GM18511 (cell line): ENCODE results near the gene BRINP1.
"Not testable (repeated sequence)": the region's sequence is repeated elsewhere in the genome, so short reads cannot be mapped to it uniquely, and the experiment has no call there.

ENCODE experiments used
- ATAC-seq: cut with Tn5 transposase; IDR thresholded peaks from one replicate; pipeline ENCODE4 v1.9.1; 2021; ENCODE audit warnings: mild to moderate bottlenecking, moderate library complexity; ENCODE audit not compliant: unreplicated experiment

Gene BRINP1

DNA sequence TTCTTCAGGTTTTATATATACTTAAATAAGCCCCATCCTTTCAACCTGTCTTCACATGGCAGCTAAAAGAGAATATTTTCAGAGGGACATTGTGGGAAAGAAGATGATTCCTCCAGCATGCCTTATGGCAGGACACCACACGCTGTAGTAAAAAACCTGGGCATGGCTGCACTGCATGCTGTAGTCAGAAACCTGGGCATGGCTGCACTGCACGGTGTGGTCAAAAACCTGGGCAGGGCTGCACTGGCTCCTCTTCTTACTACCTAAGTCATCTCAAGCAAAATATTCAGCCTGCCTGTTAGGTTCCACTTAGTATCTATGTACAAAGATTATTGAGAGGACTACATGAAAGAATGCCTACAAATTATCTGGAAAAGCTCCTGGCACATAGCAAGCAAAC is 153.6 kb downstream of the BRINP1 start:
- ATAC-seq = no peak

DNA sequence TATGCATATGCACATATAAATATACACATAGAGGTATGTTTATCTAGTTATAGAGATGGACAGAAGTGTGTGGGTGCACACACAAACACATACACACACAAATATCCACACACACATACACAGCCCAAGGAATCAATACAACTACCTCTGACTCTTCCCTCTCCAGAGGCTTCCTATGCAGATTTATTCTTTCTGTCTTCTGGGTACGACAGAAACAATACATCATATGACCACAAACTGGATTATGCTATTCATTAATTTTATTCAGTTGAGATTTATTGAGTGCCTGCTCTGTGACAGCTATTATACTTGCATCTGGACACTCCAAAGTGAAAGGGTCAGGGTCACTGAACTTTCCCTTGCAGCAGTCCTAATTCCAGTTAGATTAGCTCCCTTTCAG is 155.8 kb downstream of the BRINP1 start:
- no peak for ATAC-seq

DNA sequence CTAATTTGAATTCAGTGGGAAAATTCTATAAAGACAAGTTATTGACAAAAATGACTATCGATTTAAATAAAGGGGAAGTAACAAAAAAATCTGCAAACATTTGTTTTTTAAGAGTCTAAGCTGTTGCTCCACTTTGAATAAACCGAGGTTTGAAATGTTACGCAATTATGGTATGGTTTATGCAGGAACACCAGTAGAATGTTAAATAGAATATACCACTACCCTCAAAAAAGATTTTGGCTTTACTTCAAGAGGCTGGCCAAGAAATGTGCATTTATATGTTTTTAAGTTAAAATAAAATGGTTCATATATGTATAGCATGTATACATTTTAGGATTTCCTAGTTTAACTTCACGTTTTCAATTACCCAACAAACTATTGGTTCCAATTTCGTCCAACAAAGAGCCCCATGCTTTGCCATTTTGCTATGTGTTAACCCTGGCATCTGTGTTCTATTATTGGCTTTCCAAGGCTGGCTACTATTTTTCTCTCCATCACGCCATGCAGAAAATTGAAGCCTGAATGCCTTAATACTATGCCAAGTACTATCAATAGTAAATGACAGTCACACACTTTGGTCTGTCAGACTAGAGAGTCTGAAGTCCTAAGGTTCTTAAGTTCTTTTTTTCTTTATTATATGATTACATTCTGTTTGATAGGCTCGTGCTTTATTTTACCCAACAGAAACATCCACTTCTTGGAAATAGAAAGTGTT is 171.2 kb downstream of the BRINP1 start:
- ATAC-seq = no peak

DNA sequence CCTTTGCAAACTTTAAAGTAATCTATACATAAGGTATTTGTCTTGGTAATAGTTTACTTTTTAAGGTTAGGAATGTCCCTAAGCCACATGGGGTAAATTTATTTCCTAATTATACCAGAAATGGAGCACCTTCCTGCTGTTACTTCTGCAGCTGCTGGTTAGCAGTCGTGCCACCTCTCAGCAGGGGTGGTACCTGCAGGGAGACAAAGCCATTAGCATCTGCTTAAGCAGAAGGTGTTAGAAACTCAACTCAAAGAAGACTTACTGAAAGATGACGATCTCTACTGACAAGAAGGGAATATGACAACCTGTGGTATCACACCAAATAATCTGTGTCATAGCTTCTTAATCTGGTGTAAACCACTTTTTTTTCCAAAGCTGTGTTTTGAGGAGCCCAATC is 173.7 kb downstream of the BRINP1 start:
- no peak for ATAC-seq

DNA sequence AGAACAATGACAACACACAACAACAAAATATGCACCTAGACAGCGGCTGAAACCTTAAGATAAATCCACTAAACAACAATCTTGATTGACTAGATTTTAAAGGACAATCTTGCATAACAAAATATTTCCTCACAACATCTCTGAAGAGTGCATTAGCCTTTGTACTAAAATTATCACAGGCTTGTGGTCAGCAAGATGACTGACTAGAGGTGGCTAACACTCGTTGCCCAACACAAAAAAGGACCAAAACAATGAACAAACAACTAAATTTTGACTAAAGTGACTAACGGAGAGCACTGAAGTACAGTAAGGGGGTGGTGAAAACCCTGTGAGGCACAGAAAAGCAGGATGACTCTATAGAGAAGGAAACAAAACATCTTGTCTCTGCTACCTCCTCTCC is 183.9 kb downstream of the BRINP1 start:
- ATAC-seq = no peak

DNA sequence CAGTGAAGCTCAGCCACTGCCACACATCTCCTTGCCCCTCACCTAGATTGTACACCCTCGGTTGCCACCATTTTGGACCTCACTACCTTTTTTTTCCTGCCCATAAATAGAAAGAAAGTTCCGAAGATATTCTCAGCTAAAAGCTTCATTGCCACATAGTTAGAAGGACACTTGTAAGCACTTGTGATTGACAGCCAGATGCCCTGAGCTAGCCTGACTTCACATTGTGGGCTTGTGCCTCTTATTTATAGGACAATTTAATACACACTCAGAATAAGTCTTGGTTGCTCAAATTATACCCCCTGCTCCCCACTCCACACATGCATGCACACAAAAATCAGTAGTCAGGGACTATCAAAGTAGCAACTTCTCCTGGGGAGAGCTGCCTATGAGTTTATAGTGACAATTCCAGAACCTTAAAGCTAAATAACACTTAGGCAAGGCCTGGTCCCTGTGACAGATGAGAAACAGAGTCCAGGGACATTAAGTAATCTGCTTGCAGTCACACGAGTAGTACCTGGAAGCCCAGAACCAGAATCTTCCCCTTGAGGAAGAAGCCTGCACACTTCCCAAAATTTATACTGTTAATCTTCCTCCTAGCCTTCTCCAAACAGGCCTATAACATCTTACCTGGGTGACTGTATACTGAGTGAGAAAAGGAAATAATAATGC is 184.8 kb downstream of the BRINP1 start:
- no peak for ATAC-seq

DNA sequence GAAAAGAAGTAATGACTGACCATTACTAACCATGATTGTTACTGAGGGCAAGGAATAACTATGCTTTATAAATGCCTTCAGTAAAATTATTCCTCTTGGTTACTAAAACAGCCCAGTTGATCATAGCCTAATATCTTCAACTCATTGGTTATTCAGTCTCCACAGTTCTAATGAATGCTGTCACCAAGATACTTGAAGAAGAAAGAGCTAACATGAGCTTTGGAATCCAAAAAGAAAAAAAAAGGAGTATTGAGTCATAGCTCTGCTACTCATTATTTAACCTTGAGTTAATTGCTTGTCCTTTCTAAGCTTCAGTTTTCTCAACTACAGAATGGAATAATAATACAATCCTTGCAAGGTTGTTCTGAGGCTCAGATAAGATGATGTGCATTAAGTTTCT is 187.7 kb downstream of the BRINP1 start:
- no peak for ATAC-seq

DNA sequence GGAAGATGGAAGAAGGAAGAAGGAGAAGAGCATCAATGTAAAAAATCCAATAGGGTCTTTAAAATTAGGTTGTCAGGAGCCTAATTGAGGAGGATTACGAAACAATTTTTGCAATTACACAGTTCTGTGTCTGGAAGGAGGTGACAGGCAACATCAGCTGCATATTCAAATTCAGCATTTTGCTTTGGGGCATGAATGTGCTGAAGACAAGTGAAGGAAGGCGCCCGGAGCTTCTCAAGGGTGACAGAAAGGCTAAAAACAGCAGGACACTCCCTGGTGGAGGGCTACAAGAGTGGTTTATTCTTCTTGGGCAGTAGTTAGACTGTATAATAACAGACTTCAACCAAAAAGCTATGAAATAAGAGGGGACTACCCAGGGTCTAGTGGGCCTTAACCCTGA is 188.3 kb downstream of the BRINP1 start:
- ATAC-seq = no peak

DNA sequence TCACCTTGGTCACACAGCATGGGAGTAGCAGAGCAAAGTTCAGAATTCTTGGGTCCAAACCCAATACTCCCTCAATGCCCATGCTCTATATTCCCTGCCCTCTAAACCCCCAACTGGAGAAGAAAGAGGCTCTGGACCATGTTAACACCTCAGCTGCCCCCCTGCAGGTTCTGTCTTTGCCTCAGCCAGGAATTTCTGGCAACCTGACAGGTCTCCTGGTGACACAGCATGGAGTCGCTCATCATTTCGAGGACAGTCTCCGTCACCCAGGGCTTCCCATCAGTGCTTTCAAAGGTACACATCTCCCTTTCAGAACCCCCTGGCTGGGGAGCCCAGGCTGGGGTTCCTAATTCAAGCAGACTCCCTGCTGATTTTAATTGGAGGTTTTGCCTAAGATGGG is 189.5 kb downstream of the BRINP1 start:
- ATAC-seq = no peak

DNA sequence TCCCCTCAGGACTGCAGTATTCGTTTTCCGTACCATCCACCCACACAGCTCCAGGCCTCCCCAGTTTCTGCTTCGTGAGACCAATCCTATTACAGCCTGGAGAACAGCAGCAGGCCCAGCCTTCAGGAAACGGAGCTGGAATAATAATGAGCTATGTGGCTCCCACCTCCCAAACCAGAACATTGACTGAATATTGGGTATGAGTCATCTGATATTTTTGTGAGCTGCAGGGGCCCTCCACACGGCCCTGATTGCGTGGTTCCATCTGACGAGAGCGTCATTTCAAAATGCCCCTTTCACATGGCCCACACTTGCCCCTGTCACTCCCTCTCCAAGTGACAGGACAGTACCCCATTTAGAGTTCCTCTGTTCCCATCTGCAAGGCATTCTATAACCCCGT is 192.0 kb downstream of the BRINP1 start:
- no peak for ATAC-seq

DNA sequence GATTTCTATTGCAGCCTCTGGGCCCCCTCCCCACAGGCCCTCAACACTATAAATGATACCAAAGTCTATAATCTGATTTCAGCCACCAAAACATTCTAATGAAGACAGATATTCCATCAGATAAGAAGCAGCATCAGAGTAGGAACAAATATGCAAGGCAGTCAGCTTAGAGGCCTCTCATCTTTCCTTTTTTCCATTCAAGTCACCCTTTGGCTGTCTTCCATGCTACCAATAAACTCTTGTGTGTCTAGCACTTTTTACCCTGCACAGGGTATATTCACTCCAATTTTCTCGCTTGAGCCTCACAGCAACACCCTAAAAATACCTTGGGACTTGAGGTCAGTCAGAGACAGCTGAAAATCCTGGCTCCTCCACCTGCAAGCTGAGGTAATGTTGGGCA is 193.7 kb downstream of the BRINP1 start:
- no peak for ATAC-seq

DNA sequence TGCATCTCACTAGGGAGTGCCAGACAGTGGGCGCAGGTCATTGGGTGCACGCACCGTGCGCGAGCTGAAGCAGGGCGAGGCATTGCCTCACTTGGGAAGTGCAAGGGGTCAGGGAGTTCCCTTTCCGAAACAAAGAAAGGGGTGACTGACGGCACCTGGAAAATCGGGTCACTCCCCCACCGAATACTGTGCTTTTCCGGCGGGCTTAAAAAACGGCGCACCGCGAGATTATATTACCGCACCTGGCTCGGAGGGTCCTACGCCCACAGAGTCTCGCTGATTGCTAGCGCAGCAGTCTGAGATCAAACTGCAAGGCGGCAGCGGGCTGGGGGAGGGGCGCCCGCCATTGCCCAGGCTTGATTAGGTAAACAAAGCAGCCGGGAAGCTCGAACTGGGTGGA is 200.0 kb downstream of the BRINP1 start:
- ATAC-seq = not testable (repeated sequence)

DNA sequence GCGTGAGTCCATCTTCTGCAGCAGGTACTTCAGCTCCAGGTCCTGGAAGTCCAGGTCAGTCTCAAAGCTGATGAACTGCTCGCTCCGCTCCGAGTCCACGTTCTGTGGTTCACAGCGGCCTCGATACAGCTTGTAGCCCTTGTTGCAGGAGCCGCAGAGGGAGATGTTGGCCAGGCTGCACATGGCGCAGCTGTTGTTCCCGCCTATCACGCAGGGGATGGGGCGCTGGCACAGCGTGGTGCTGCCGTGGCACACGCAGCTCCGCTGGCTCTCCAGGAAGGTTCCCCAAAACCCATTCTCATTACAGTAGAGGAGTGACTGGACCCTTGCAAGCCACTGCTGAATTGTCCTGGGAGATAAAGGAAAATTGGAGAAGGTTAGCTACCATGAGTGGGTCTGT is 201.4 kb downstream of the BRINP1 start:
- no peak for ATAC-seq

DNA sequence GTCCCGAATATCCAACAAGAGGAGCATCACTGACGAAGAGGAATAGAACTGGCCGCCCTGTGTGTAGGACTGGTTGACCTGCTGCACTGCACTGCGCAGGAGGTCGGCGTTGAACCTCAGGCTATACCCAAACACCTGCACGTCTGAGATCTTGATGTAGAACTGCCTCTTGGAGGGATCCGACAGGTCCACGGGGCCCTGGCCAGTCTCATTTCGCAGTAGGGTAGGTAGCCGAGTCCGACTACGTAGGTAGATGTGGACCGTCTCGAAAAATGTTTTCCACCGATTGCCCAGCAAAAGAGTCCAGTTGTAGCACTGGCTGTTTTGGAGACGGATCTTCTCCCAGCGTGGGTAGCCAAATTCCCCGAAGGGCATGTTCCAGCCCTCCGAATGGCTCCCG is 202.0 kb downstream of the BRINP1 start:
- ATAC-seq = no peak

DNA sequence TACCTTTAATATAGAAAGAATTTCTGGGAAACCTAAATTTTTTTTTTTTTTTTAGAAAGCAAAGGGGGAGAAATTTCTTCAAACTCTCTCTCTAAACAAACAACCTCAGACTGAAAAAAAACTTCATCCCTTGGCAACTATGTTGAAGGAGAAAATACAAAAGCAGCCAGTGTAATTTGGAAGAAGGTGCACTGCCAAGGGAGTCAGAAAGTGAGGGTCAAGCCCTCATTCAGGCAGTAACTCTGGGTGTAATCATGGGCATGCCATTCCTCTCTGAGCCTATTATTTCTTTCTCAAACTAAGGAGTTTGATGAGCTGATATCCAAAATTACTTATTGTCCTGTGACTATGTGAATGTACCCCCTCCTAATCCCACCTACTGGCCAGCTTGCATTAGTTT is 203.1 kb downstream of the BRINP1 start:
- ATAC-seq = no peak

DNA sequence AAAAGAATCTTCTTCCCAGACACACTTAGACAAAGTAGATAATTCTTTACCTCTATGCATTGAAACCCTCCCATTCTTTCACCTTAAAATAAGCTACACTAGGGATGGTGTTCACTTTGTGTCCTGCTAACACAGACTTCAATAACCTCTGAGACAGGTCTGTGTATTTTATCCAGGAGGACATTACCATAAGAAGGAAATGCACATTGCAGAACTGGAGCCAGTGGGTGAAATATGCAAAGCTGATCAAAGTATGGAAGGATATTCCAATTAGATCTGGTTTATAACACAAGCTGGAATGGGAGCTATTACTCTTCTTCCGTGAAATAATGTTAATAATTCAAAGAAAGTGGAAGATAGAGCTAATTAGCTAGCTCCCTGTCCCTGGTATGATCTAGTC is 204.1 kb downstream of the BRINP1 start:
- no peak for ATAC-seq

DNA sequence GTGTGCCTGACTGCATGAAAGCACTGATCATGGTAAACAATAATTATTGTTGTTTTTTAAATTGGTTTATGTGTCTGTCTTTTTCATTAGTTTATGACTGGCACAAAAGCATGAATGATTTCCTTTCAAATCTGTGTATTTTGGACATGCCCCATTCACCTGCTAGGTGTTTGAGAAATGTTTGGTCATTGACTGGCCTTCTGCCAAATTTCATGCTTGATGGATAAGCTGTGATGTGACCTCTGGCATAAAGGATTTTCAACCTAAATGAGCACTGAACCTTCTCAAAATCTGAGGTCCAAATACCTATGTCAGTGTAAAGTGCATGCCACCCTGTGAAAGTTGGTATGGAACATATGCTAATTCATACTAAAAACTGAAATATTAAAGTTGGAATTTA is 204.5 kb downstream of the BRINP1 start:
- no peak for ATAC-seq

DNA sequence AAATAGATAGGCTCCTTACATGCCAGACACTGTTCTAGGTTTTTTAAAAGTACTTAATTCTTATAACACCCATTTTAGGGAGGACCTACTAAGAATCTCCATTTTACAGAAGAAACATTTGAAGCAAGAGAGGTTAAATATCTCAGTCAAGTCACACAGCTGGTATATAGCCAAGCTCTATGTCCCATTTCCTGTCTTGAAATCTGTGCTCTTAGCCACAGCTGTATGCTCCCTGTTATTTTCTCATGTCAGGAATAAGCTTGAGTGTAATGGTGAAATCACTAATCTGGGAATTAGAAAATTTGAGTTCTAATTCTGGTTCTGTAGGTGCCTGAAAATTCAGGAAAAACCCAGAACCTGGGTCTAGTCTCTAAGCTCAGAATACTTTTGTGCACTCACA is 208.7 kb downstream of the BRINP1 start:
- no peak for ATAC-seq

DNA sequence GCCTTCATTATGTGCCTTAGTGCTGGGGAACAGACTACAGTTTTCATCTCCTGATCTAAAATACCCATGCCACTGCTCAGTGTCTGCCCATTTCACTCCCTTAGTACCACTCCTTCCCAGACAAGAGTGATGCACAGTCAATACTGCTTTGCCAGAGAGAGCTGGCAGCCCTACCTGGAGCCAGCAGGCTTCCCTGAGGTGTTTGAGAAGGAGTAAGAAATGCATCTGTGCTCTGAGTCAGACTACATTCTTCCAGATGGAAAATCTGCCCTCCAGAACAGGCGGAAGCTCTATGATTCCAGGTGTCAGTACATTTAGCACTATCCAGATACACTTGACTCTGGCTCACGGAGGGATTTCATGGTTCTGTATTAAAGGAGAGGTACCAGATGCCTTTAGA is 209.8 kb downstream of the BRINP1 start:
- ATAC-seq = no peak

DNA sequence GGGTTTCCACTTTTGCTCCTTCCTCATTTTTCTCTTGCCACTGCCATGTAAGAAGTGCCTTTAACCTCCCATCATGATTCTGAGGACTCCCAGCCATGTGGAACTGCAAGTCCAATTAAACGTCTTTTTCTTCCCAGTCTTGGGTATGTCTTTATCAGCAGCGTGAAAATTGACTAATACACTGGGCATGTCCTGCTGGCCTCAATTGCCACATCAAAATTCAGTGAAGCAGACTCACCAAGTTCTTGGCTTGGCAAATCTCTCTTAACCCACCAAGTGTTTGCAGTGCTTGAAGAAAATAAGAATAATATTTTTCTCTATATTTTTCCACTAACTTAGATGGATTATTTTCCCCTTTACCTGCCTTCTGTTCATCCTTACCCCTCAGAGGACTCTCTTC is 212.0 kb downstream of the BRINP1 start:
- no peak for ATAC-seq

DNA sequence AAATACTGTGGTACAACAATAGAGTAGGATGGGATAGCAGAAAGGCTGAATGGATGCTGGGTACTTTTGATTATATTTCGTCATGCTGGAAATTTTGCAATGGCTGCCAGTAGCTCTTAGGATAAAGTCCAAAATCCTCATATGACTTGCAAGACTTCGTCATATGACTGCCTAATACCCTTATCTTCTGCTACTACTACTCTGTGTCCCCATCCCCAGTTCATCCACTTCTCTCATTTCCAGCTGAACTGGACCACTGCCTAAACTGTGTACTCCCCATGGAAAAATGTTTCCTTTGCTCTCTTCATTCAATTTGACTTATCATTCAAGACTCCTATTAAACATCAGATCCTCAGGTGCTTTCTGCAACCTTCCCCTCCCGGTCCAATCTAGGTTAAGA is 212.9 kb downstream of the BRINP1 start:
- ATAC-seq = no peak

DNA sequence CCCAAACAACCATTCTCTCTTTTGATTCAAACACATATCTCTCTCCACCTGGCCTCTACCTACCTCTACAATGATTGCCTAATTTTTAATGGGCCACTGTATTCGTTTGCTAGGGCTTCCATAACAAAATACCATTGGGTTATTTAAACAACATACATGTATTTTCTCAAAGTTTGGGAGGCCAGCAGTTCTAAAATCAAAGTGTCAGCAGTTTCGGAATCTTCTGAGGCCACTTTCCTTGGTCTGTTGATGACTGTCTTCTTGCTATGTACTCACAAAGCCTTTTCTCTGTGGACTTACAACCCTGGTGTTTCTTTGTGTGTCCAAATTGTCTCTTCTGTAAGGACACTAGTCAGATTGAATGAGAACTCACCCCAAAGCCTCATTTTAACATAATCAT is 214.7 kb downstream of the BRINP1 start:
- no peak for ATAC-seq

DNA sequence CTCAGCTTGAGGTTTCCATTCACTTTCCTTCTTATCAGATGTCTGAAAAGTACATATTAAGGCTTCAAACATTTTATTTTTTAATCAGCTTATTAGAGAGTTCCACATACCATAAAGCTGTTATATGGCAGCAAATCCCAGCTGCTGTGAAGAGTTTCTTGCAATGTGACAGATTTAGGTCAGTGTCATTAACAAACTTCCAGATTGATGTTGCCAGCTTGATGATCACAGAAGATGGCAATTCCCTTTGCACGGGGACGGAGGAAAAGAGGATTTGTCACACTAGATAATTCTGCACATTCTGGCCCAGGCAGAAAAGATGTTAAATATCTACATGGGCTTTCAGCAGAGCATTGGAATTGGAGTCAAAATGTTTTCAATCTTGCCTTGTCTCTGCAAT is 215.8 kb downstream of the BRINP1 start:
- no peak for ATAC-seq
